ENCODE measurements around the gene CAST.

- TF ChIP-seq, protein P1, sequence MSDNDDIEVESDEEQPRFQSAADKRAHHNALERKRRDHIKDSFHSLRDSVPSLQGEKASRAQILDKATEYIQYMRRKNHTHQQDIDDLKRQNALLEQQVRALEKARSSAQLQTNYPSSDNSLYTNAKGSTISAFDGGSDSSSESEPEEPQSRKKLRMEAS (IDR thresholded peaks at IDR 0.05; ENCODE audit: insufficient read depth, insufficient read length), result no peak
- TF ChIP-seq POLR2AphosphoS5 (IDR thresholded peaks at IDR 0.05; ENCODE audit: insufficient read depth, low read depth, low read length) (no peak), CTCF (IDR thresholded peaks at IDR 0.05; ENCODE audit: extremely low read depth in 1 of 2, insufficient read depth in 1 of 2, low read depth in 1 of 2, low read length in 2 of 2) (no peak)
Measured at GRCh38 chr5:96712100-96712746, 50.0 kb downstream of the CAST start.

All from endothelial cell of umbilical vein (primary cell).